Posterior vena cava (tissue), 2 donors: ENCODE results near the gene OGFR. TPM values are rescaled to one million over a fixed set of nuclear protein-coding genes. Genes with fewer than 3 reads are reported as not detected.
A peak's percentile ranks its signal among the peaks of the same experiment; 100 is the strongest.

ENCODE experiments used
- DNase-seq: peaks from one replicate; pipeline ENCODE4 v3.0.0-alpha.2; 2020; ENCODE audit warnings: low spot score
- intact Hi-C, 2 donors: fragments of 100-400 bp; cut with DNase I; formaldehyde crosslinking; loops; one replicate each; pipeline versions ENCODE4 v1.14.1 to v1.14.2; 2022 to 2023
- total RNA-seq, 2 donors: library from RNA; stranded (reverse); fragmentation: NEBNext Ultra II Directional; extraction: Animal tissue kit (Norgen Biotek cat#: 25700); gene quantifications; one replicate each; pipeline ENCODE4 v1.2.1, GENCODE V29; 2021
- donor health status: DM: yes; HTN: yes; CAD: no.
- donor health status: DM: yes; HTN: yes; CAD: no.

Gene OGFR
- total RNA-seq, 2 donors from 2014 or later, result 27.7 to 29.4 TPM

DNA sequence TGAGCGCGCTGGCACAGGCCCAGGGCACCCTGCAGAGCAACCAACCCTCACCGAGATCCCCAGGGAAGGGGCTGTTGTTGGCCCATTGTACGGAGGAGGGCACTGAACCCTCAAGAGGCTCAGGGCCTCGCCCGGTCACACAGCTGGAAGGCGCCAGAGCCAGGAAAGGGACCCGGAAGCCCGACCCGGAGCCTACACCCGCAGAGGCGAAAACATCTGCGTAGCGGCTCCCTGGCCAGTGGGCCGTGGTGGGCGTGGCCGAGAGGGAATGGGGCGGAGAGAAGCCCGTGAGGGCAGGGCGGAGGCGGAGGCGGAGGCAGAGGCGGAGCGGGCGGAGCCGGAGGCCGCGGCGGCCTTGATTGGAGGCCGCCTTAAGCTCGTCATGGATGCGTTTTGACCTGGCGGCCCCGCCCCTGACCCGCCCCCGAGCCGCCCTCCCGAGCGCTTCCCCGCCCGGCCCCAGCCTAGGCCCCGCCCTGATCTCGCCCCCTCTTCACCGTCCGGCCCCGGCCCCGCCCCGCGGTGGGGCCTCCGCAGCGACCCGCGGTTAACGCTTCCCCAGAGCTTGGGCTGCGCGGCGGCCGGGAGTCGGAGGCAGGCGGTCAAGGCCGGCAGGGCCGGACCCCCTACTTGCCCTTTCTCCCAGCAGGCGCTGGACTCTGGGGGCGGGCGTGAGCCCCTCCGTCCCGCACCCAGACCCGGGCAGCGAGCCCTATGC lies 10.5 kb upstream of the OGFR start:
- intact Hi-C loops, result loop anchor here (5.0 to 10.0 kb wide), 3 partner anchors 127 to 389 kb away; partner anchors contain the start of gene CABLES2 (in 1 of the 2)
- peak; percentile 99 for DNase-seq

DNA sequence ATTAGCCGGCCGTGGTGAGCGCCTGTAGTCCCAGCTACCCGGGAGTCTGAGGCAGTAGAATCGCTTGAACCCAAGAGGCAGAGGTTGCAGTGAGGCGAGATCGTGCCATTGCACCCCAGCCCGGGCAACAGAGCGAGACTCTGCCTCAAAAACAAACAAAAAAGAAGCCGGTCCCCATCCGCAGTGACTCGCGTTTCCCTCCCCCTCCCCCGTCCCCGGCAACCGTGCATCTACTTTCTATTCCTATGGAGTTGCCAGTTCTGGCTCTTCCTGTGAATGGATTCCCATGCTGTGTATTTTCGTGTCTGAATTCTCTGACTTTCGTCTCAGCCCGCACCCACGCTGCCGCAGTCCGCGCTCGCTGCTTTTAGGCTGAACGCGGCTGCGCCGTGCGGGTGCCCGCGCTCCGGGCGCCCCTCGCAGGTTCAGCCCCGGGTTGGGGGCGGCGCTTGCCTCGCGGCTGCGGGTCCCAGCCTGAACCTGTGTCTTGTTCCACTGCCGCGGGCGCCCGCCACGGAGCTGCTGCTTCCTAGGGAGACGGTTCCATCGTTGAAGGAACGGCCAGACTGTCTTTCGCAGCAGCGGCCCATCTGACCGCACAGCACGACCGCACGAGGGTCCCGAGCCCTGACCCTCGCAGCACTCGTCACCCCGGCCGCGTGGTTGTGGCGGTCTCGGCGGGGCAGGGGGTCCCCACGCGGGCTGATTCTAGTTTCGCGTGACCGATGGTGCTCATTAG lies 9.4 kb upstream of the OGFR start:
- no peak for DNase-seq

GRCh38 chr20:62796699-62797491 lies 7.7 kb upstream of the OGFR start:
- DNase-seq, result no peak
- intact Hi-C loops, result loop anchor here in 1 of 2 donors (10.0 kb wide), 1 partner anchor 392 kb away; the partner anchor contains the start of gene CABLES2

More for the DNA sequence above, 9.4 kb upstream of the OGFR start:
- intact Hi-C loops, result loop anchor here in 1 of 2 donors (10.0 kb wide), 1 partner anchor 390 kb away; the partner anchor contains the start of gene CABLES2

DNA sequence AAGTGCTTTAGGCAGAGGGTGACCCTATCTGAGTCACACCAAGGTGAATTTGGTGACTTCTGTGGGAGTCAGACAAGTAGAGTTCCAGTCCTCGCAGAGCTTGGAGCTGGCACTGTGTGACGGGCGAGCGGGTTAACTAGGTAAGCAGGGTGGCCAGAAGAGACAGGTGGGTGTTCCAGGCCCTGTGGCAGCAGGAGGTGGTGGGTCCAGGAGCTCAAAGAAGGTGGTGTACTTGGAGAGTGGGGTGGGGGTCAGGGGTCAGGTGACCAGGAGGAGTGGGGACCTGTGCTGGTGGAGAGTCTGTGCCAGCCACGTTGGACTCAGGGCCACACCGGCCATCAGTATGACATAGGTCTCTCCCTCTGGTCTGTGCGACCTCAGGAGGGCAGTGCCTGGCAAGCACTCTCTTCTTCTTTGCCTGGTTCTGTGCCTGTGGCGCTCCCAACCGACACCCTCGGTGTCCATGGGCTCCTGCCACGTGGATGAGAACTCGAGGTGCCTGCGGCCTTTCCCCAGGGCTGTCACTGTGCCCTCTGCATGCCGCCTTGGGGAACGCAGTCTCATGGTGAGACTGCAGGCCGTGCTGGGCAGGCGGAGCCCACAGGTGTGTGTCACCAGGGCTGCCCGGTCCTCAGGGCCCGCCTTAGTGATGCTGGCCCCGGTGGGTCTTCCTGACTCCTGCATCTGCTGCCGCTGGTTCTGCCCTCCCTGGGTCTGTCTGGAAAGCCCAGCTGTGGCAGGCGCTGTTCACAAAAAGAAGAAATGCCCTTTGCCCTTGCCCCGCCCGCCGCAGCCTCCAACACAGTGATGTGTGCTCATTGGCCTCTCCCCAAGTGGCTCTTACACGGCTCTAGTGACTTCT lies 6.7 kb upstream of the OGFR start:
- DNase-seq, result no peak
- intact Hi-C loops, result loop anchor here in 1 of 2 donors (10.0 kb wide), 1 partner anchor 393 kb away; the partner anchor contains the start of gene CABLES2

- DNase-seq, result no peak
- intact Hi-C loops, result loop anchor here in 1 of 2 donors (10.0 kb wide), 1 partner anchor 394 kb away; the partner anchor contains the start of gene CABLES2
Observed at GRCh38 chr20:62799036-62799435, 5.6 kb upstream of the OGFR start.

GRCh38 chr20:62799459-62799858 lies 5.2 kb upstream of the OGFR start:
- intact Hi-C loops, result loop anchor here in 1 of 2 donors (10.0 kb wide), 1 partner anchor 395 kb away; the partner anchor contains the start of gene CABLES2
- no peak for DNase-seq

DNA sequence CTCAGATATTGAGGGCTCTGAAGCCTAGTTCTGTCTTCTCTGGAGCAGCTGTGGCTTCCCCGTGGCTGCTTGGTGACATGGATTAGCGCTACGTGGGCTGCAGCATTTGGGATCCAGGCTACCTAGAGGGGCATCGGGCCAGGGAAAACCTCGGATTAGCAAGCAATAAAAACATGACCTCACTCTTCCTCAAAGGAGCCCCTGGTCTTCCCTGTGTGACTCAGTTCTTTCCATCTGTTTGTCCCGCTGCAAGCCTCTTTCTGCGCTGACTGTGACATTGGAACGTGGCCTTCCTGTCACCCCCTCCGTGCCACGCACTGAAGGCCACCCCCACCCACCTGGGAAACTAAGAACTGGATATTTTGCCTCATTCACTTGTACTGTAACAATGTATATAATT lies 4.8 kb upstream of the OGFR start:
- no peak for DNase-seq
- intact Hi-C loops, result loop anchor here in 1 of 2 donors (10.0 kb wide), 1 partner anchor 395 kb away; the partner anchor contains the start of gene CABLES2

DNA sequence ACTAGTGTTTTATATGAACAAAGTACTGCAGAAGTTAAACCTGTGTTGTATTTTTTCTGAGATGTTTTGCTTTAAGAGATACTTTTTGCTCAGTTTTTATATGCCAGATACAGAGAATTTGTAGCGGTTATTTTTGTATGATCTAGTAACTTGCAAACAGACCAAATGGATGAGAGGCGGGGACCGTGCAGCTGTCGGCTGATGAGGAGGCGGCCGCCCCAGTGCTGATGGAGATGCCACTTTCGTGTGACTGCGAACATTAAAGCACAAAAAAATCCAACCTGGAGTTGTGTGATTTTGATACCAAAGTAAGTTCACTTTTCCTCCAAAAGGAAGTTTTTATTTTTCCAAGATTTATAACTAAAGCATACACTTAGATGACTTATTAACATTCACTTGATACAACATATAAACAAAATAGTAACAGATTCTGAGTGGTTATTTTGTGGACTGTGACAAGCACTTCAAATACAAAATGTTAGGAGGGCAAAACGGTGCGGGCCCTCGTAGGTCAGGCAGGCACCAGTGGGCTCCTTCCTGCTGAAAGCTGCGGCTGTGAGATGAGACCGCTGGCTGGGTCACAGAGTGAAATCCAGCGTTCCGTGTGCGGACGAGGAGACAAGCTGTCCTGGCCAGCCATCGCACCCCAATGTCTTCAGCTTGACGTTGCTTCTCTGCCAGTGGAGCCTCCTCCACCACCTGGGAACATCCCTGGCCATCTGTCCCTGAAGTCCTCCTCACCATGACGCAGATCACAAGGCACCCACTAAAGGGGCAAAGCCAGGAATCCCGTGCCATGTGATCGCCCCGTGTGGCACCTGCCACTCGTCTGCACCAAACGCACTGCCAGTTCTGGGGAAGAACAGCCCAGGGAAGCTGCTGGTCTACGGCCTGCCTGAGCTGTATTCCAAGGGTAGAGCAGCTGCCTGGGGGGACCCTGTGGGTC lies 4.0 kb upstream of the OGFR start:
- no peak for DNase-seq
- intact Hi-C loops, result no loop called here

- DNase-seq, result no peak
- intact Hi-C loops, result no loop called here
Observed at GRCh38 chr20:62801284-62802010, 3.2 kb upstream of the OGFR start.

GRCh38 chr20:62802026-62802712 lies 2.5 kb upstream of the OGFR start:
- DNase-seq, result no peak
- intact Hi-C loops, result no loop called here

GRCh38 chr20:62804021-62804626 lies 511 bp upstream of the OGFR start:
- intact Hi-C loops, result no loop called here

GRCh38 chr20:62805155-62805710 lies 598 bp downstream of the OGFR start:
- intact Hi-C loops, result loop anchor here in 1 of 2 donors (5.0 kb wide), 1 partner anchor 138 kb away; no protein-coding TSS in a partner anchor
- no peak for DNase-seq

More at GRCh38 chr20:62804021-62804626, 511 bp upstream of the OGFR start:
- no peak for DNase-seq

DNA sequence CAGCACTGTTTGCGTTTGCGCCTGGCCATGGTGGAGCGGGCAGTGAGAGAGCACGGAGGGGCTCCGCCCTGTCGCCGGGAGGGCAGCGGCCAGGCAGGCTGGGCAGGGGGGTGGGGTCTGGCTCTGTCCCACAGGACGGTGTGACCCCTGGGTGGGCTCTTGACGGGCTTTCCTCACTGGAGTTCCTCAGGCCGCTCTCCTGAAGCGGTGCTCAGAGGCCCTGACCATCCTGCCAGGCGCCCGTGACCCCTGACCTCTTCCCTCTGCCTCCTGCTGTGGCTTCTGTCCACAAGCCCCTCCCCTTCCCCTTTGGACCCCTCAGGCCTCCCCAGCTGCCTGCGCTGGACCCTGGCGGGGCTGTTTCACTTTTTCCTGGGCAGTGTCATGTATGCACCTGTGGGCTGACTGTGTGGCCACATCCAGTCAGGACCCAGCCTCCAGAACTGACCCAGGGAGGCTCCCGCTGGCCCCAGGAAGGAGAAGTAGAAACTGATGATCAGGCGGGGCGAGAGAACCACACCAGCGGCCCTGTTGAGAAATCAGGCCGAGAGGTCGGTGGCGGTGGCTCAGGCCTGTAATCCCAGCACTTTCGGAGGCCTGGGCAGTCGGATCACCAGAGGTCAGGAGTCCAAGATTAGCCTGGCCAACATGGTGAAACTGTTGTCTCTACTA lies 1.2 kb downstream of the OGFR start:
- DNase-seq, result peak; percentile 90
- intact Hi-C loops, result loop anchor here in 1 of 2 donors (5.0 kb wide), 1 partner anchor 139 kb away; no protein-coding TSS in a partner anchor

DNA sequence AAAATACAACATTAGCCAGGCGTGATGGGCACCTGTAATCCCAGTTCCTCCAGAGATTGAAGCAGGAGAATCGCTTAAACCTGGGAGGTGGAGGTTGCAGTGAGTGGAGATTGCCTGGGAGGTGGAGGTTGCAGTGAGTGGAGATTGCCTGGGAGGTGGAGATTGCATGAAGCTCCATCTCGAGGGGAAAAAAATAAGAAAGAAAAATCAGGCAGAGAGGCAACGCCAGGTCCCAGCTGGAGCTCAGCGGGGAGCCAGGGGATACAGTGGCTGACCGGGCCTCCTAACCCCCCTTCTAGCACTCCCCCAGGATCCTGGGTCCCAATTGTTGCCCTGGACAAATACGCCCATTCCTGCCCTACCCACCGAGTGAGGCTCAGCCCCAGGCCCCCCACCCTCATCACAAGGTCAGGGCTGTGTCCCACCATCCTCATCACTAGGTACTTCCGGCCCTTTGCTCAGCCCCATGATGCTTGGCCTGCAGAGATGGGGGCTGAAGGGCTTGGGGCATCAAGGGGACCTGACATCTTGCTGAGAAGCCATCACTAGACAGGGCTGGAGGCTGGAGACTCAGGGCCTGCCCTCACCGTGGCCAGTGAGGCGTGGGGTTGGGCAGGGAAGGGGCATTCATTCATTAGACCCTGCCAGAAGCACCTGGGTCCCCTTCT lies 1.9 kb downstream of the OGFR start:
- DNase-seq, result no peak
- intact Hi-C loops, result loop anchor here in 1 of 2 donors (5.0 kb wide), 1 partner anchor 139 kb away; no protein-coding TSS in a partner anchor
